ENCODE data around the gene EML3. TPM values are rescaled to one million over a fixed set of nuclear protein-coding genes. Genes with fewer than 3 reads are reported as not detected.
A peak's percentile ranks its signal among the peaks of the same experiment; 100 is the strongest.

The EML3 gene
- total and polyA plus RNA-seq, 2 of the 13 experiments (the other 11 are each of a cell fraction or from before 2014, with no cell fraction given), result 10.6 to 12.3 TPM

DNA sequence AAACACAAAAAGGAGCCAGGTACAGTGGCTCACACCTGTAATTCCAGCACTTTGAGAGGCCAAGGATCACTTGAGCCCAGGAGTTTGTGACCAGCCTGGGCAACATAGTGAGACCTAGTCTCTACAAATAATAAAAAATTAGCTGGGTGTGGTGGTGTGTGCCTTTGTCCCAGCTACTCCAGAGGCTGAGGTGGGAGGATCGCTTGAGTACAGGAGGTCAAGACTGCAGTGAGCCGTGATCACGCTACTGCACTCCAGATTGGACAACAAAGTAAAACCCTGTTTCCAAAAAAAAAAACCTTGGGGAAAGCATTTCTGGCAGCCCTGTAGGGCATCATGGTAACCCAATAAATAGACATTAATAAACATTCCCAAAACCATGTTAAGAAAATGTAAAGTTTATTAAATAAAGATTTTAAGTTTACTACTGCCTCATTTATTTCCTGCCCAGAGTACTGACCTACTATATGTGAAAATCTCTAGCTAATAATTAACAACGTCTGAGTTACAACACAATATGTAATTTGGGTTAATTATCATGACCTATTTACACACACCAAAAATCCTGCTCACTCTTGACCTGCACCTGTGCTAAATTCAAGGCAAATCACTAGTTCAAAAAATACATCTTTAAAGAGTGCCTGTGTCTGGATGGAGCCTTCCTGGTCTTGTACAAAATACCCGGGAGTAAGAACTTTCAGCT lies 47.3 kb downstream of the EML3 start:
- Histone ChIP-seq H3K9ac (ENCODE audit: insufficient read depth, low read depth, low read length) (no peak overlapping the region), H3K27me3 (ENCODE audit: control insufficient read depth in 1 of 2, insufficient read depth in 2 of 2, low read length in 2 of 2) (no peaks in the 10 kb centered on the region), H3K4me2 (ENCODE audit: low read depth, low read length) (no peak overlapping the region), H3K9me3 (ENCODE audit: low read length) (no peaks in the 10 kb centered on the region), H3K4me3 (replicated peaks in 1 of 3; ENCODE audit: insufficient read depth in 1 of 3, low read depth in 2 of 3, low read length in 3 of 3) (no peak overlapping the region), H3K4me1 (ENCODE audit: insufficient read depth, low read length) (peaks cover 83% of the 10 kb centered on the region), H3K27ac (ENCODE audit: extremely low read length, insufficient read depth, low read length) (no peak overlapping the region), H3K36me3 (replicated peaks in 1 of 2; ENCODE audit: control insufficient read depth in 1 of 2, insufficient read depth in 2 of 2, low read length in 2 of 2) (peaks cover 8 to 73% of the 10 kb centered on the region in 2 experiments), H3K79me2 (ENCODE audit: insufficient read depth, low read length) (peaks cover 33% of the 10 kb centered on the region), H4K20me1 (ENCODE audit: insufficient read depth, low read length) (peaks cover 21% of the 10 kb centered on the region), H2AFZ (ENCODE audit: low read length) (no peak overlapping the region)
- POLR2A ChIA-PET, result interaction anchor here (1.6 to 2.2 kb wide), 2 partner anchors 9 to 26 kb away, joined by 15 to 18 read pairs; partner anchors contain the start of genes EEF1G and TUT1
- intact Hi-C loops (cut with micrococcal nuclease; ENCODE audit: unreplicated experiment) (no loop called here), in situ Hi-C loops (cut with HindIII; ENCODE audit: extremely low pct_ligation_motif_present, low pct_unique_long_range_greater_than_20kb) (no loop called here)
- FAIRE-seq, result no peak
- no peak; the same call in 2 of the 3 replicates for ATAC-seq
- no peak for DNase-seq (ENCODE audit: low spot score)
- BruUV-seq (replicated peaks), result no TSS peak
- CTCF ChIA-PET (ENCODE audit: low intra/inter-chr PET ratio, low total read pairs), result no interaction called here
- 68% methylated on average over 5 of the region's 5 CpGs for WGBS (ENCODE audit: low lambda C conversion rate)
- TF ChIP-seq, protein P1, sequence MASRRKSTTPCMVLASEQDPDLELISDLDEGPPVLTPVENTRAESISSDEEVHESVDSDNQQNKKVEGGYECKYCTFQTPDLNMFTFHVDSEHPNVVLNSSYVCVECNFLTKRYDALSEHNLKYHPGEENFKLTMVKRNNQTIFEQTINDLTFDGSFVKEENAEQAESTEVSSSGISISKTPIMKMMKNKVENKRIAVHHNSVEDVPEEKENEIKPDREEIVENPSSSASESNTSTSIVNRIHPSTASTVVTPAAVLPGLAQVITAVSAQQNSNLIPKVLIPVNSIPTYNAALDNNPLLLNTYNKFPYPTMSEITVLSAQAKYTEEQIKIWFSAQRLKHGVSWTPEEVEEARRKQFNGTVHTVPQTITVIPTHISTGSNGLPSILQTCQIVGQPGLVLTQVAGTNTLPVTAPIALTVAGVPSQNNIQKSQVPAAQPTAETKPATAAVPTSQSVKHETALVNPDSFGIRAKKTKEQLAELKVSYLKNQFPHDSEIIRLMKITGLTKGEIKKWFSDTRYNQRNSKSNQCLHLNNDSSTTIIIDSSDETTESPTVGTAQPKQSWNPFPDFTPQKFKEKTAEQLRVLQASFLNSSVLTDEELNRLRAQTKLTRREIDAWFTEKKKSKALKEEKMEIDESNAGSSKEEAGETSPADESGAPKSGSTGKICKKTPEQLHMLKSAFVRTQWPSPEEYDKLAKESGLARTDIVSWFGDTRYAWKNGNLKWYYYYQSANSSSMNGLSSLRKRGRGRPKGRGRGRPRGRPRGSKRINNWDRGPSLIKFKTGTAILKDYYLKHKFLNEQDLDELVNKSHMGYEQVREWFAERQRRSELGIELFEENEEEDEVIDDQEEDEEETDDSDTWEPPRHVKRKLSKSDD (CRISPR knock-in tag; IDR thresholded peaks at IDR 0.05; ENCODE audit: low read depth), result no peak
- TF ChIP-seq KDM6A (CRISPR knock-in tag; IDR thresholded peaks at IDR 0.05; ENCODE audit: low read depth) (no peak), HNF1A (IDR thresholded peaks at IDR 0.05; ENCODE audit: low read depth) (peak; percentile 67), HNF1A (CRISPR knock-in tag; IDR thresholded peaks at IDR 0.05; ENCODE audit: borderline replicate concordance) (no peak), ZBTB42 (CRISPR knock-in tag; IDR thresholded peaks at IDR 0.05) (no peak), MAFK (conservative IDR thresholded peaks at IDR 0.05 in 1 of 2, IDR thresholded peaks at IDR 0.05 in 1 of 2; ENCODE audit: low read length in 2 of 2) (no peak), MYPOP (CRISPR knock-in tag; IDR thresholded peaks at IDR 0.05) (no peak)
- TF ChIP-seq, protein P2, sequence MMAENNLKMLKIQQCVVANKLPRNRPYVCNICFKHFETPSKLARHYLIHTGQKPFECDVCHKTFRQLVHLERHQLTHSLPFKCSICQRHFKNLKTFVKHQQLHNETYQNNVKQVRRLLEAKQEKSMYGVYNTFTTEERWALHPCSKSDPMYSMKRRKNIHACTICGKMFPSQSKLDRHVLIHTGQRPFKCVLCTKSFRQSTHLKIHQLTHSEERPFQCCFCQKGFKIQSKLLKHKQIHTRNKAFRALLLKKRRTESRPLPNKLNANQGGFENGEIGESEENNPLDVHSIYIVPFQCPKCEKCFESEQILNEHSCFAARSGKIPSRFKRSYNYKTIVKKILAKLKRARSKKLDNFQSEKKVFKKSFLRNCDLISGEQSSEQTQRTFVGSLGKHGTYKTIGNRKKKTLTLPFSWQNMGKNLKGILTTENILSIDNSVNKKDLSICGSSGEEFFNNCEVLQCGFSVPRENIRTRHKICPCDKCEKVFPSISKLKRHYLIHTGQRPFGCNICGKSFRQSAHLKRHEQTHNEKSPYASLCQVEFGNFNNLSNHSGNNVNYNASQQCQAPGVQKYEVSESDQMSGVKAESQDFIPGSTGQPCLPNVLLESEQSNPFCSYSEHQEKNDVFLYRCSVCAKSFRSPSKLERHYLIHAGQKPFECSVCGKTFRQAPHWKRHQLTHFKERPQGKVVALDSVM (CRISPR knock-in tag; IDR thresholded peaks at IDR 0.05), result peak; percentile 48; the same call in 1 of the 2 replicates

All from HepG2 (cell line).